Erythroblast (primary cell): ENCODE data around the gene SP1.
"Not testable (repeated sequence)": the region's sequence is repeated elsewhere in the genome, so short reads cannot be mapped to it uniquely, and the experiment has no call there.

ENCODE experiments used
- GATA1 ChIP-seq: IDR thresholded peaks from 2 replicates; pipeline ENCODE4 v1.6.1; 2011; ENCODE audit warnings: low read depth, mild to moderate bottlenecking, control low read depth, low read length, moderate library complexity
- POLR2A ChIP-seq: IDR thresholded peaks from 2 replicates; pipeline ENCODE4 v1.6.1; 2011; ENCODE audit warnings: mild to moderate bottlenecking, low read length

- not testable (repeated sequence) for TF ChIP-seq POLR2A, GATA1
These were observed 35.9 kb downstream of the SP1 start for GRCh38 chr12:53415752-53416389.
